IMR-90 (cell line): ENCODE data around the gene DSTYK.

ENCODE experiments used
- BHLHE40 ChIP-seq: fragments of 150-350 bp; IDR thresholded peaks from 2 replicates; pipeline ENCODE4 v1.6.1; 2016; ENCODE audit warnings: mild to moderate bottlenecking, low read depth, low read length
- CEBPB ChIP-seq: IDR thresholded peaks from 2 replicates; pipeline ENCODE4 v1.6.1; 2012; ENCODE audit warnings: low read depth, low read length, improper control_type of control experiment
- FOS ChIP-seq: fragments of 150-350 bp; IDR thresholded peaks from 2 replicates; pipeline ENCODE4 v1.6.1; 2016; ENCODE audit warnings: low read depth, low read length
- POLR2A ChIP-seq: IDR thresholded peaks from 2 replicates; pipeline ENCODE4 v1.6.1; 2012; ENCODE audit warnings: mild to moderate bottlenecking, low read depth, low read length
- RFX5 ChIP-seq: IDR thresholded peaks from 2 replicates; pipeline ENCODE4 v1.8.0; 2012; ENCODE audit warnings: low read depth, mild to moderate bottlenecking, low read length, moderate library complexity
- SMC3 ChIP-seq: fragments of 150-350 bp; IDR thresholded peaks from 2 replicates; pipeline ENCODE4 v1.6.1; 2016; ENCODE audit warnings: low read depth, mild to moderate bottlenecking, antibody characterized with exemption, low read length, moderate library complexity
- TF ChIP-seq, protein P1 (sequence below): conservative IDR thresholded peaks from 2 replicates; pipeline ENCODE4 v1.5.1; 2012; ENCODE audit warnings: mild to moderate bottlenecking, low read depth, low read length, improper control_type of control experiment

DNA sequence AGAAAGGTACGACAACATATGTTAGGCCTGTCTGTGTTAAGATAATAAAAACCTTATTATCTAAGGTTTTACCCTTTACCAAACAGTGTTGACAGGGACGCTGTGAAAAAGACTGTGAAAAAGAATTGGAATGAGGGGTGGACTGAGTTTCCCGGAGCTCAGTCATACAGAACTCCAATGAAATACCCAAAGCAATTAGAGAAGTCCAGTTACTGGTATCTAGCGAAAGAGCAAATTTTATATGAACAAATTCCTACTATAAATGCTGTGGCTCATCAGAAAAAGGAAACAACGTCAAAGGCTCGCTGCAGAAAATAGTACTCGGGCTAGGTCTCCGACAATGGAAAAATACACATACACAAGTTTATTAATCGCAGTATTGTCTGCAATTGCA, 89.0 kb downstream of the DSTYK start:
- TF ChIP-seq, protein P1, sequence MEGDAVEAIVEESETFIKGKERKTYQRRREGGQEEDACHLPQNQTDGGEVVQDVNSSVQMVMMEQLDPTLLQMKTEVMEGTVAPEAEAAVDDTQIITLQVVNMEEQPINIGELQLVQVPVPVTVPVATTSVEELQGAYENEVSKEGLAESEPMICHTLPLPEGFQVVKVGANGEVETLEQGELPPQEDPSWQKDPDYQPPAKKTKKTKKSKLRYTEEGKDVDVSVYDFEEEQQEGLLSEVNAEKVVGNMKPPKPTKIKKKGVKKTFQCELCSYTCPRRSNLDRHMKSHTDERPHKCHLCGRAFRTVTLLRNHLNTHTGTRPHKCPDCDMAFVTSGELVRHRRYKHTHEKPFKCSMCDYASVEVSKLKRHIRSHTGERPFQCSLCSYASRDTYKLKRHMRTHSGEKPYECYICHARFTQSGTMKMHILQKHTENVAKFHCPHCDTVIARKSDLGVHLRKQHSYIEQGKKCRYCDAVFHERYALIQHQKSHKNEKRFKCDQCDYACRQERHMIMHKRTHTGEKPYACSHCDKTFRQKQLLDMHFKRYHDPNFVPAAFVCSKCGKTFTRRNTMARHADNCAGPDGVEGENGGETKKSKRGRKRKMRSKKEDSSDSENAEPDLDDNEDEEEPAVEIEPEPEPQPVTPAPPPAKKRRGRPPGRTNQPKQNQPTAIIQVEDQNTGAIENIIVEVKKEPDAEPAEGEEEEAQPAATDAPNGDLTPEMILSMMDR, result no peak
- TF ChIP-seq RFX5 (no peak), CEBPB (no peak), BHLHE40 (no peak), POLR2A (no peak), SMC3 (no peak), FOS (no peak)
